Urothelium cell line (cell line): ENCODE results near the gene AKAP4.

Source experiments
- DNase-seq: peaks from one replicate; pipeline ENCODE4 v3.0.0; 2011; ENCODE audit warnings: low spot score, mixed read lengths
- FAIRE-seq: peaks from 2 replicates; lab custom pipeline; 2011; peaks lifted over from hg19 to GRCh38; lab: Jason Lieb, UNC

The AKAP4 gene, protein sequence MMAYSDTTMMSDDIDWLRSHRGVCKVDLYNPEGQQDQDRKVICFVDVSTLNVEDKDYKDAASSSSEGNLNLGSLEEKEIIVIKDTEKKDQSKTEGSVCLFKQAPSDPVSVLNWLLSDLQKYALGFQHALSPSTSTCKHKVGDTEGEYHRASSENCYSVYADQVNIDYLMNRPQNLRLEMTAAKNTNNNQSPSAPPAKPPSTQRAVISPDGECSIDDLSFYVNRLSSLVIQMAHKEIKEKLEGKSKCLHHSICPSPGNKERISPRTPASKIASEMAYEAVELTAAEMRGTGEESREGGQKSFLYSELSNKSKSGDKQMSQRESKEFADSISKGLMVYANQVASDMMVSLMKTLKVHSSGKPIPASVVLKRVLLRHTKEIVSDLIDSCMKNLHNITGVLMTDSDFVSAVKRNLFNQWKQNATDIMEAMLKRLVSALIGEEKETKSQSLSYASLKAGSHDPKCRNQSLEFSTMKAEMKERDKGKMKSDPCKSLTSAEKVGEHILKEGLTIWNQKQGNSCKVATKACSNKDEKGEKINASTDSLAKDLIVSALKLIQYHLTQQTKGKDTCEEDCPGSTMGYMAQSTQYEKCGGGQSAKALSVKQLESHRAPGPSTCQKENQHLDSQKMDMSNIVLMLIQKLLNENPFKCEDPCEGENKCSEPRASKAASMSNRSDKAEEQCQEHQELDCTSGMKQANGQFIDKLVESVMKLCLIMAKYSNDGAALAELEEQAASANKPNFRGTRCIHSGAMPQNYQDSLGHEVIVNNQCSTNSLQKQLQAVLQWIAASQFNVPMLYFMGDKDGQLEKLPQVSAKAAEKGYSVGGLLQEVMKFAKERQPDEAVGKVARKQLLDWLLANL

GRCh38 chrX:50200907-50201306, at the start of gene AKAP4:
TSS of gene AKAP4 (minus strand) at chrX:50201007. CDS start at chrX:50200889, 118 bp downstream.
- DNase-seq = no peak
- no peak for FAIRE-seq

DNA sequence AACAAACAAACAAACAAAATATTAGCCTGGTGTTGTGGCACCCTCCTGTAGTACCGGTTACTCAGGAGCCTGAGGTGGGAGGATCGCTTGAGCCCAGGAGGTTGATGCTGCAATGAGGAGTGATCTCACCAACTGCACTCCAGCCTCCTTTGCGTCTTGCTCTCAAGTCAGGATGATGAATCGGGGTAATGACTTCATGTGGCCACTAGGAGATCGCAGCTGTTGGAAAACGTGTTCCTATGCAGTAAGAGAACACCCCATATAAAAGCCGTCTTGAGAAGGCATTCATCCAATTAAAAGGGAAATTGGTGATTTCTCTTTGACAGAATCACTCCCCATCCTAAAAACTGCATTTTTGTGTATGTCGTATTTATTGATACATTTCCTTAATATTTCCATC, 10.7 kb upstream of the AKAP4 start:
- no peak for FAIRE-seq
- DNase-seq = no peak

DNA sequence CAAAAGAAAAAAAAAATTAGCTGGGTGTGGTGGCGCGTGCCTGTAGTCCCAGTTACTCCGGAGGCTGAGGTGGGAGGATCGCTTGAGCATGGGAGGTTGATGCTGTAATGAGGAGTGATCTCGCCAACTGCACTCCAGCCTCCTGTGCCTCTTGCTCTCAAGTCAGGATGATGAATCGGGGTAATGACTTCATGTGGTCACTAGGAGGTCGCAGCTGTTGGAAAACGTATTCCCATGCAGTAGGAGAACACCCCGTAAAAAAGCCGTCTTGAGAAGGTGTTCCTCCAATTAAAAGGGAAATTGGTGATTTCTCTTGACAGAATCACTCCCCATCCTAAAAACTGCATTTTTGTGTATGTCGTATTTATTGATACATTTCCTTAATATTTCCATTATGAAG, 5.9 kb upstream of the AKAP4 start:
- FAIRE-seq (no peak), DNase-seq (no peak)

DNA sequence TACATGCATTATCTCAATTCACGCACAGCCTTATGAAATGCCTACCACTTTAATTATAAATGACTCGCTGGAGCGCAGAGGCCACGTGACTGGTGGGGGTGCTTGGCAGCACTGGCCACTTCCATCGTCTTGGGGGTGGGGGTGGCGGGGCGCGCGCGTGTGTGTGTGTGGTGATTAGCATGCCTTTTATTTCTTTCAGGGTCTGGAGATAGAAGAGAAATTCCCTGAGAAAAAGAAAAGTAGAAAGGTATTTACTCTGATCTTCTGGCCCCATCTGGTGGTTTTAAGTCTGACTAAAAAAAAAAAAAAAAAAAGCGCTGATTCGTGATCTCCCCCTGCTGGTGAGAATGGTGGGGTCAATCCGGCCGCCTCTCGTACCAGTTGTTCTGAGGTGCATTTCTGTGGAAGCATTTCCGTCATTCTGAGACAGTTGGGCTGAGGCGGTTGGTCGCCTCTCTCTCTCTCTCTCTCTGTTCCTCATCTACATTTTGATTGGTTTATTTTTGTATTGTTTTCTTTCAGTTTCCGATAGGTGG, 3.6 kb upstream of the AKAP4 start, which contains the start of gene CCNB3:
TSS of gene CCNB3 (plus strand) at position 402 of the 536 bp plus-strand sequence. CDS start 80,399 bp downstream, outside the sequence.
- FAIRE-seq (no peak), DNase-seq (peak; percentile 69)

- peak; percentile 23 for DNase-seq
- no peak for FAIRE-seq
These were observed 1.7 kb upstream of the AKAP4 start for GRCh38 chrX:50202539-50202938.

DNA sequence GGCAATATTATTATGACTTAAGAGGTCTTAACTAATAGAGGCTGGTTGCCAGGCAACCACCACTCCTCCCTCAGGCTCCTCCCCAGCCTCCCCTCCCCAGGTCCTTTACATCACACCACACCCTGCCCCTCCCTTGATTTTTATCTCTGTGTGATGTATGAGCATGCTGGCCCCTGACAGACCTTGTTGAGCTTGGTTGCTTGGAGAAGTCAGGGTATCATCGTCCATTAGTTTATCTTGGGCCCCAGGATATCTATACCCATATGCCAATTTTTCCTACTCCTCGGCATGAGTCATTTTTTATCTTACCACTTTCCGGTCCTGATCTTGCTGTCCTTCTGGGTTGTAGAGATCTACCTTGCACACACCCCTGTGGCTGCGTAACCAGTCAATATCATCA, 2.5 kb downstream of the AKAP4 start:
- FAIRE-seq = no peak
- no peak for DNase-seq

DNA sequence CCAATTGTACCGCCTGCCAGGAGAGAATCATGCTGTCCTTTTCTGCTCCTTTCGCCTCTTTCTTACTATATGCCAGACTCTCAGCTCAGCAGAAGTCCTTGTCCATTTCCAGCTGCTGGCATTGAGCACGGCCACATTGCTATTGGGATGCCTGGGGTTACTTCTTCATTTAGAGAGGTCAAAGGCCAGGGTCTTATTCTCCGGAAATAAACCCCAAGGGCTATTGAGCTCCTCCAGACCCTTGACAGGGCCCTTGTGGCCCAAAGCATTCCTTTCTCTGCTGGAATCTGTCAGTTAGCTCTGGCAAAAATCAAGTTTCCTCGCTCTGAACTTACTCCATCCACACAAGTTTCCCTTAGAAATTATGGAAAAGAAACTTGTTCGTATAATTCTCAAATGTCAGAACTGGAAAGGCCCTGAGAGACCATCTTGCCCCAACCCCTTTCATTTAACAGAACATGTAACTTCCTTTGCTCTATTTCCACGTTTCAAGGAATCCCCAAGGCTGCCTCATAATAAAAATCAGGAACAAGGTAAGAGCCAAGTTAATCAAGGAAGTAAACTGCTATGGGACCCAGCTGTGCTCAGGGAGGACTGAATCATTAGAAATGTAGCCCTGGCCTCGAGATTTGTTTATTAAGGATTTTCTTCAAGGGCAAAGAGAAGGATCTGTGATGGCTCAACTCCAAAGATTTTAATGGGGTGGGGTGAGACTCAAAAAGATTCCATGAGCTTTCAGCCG, 11.8 kb downstream of the AKAP4 start:
- no peak for DNase-seq

GRCh38 chrX:50183891-50184290, 16.9 kb downstream of the AKAP4 start:
- no peak for FAIRE-seq
- no peak for DNase-seq

More for the DNA sequence above, 11.8 kb downstream of the AKAP4 start:
- FAIRE-seq = no peak

DNA sequence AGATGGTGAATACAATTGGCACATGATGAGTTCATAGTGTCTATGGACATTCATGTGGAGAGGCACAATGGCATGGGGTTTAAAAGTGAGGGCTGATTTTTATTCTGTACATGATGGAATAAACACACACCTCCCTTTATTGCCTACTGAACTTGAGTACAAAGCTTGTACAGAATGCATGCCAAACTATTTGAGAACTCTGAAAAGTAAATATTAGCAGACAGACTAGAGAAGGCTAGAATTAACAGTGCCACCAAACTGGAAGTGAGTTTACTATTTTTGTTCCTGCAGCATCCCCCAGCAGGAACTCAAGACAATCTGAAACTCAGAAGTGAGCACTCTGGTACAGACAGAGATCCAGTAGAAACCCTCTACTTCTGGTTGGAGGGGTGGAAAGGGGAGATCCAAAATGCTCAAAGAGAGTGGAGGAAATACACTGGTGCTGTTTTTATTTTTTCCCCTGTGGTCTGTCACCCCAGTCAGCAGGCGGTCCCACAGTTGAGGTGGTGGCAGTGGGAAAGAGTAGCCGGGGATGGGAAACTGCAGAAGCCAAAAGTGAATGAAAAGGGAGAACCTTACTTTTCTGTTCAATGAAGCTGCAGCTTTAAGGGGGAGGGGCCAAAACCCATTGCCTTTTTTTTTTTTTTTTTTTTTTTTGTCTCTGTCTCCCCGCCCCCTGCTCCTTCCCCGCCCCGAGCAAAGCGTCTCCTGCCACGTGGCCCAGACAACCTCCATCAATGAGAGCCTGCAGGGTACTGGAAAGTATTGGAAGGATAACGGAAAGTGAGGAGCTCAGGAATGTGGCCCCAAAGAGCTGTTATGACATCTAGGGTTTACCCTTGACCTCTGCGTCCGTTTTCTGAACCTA, 20.5 kb downstream of the AKAP4 start:
- DNase-seq (no peak), FAIRE-seq (no peak)

DNA sequence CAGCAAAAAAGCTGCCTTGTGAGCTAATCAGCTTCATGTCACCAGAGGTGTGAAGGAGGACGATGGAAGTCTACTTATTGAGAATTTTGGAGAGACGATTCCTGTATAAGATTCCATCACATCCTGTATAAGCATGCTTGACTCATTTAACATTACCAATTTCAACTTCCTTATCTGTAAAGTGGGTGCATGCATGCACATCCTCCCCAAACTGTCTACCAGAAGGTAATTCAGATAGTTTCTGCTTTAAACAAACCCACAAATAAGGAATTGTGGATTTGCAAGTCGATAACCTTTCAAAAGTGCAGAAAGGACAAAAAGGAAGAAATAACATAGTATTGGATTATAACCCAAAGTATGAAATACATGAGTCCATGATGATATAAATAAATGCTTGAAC, 31.1 kb downstream of the AKAP4 start:
- FAIRE-seq (no peak), DNase-seq (no peak)

DNA sequence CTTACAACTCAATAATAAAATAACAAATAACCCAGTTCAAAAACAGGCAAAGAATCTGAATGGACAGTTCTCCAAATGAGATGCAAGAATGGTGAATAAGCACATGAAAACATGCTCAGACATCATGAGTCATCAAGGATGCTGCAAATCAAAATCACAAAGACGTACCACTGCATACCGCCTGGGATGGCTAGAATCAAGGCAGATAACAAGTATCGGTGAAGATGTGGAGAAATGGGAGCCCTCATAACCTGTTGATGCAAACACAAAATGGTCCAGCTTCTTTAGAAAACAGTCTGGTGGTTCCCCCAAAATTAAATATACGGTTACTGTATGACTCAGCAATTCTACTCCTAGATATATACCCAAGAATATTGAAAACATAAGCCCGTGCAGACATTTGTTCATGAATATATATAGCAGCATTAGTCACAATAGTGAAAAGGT, 32.5 kb downstream of the AKAP4 start:
- FAIRE-seq (no peak), DNase-seq (no peak)

- no peak for DNase-seq
- no peak for FAIRE-seq
These were observed 33.4 kb downstream of the AKAP4 start for GRCh38 chrX:50167366-50167765.

DNA sequence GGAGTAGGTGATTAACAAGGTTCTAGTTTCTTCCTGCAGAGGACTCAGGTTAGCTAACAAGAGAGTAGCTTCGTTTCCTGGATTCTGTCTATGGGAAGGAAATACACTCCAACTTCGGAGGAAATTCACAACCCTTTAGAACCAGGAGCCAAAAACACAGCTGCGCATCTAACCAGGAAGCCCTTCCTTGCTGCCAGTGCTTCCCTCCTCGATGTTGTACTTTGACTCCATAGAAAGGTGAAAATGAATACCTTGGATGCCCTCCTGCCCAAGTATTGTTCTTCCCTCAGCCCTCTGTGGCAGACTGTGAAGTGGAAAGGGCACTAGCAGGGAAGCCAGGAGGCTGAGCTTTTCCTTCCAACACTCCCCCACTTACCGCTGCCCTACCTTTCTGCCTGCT, 35.1 kb downstream of the AKAP4 start:
- FAIRE-seq (no peak), DNase-seq (no peak)

- FAIRE-seq = no peak
These were observed 39.7 kb downstream of the AKAP4 start for GRCh38 chrX:50161127-50161526.

DNA sequence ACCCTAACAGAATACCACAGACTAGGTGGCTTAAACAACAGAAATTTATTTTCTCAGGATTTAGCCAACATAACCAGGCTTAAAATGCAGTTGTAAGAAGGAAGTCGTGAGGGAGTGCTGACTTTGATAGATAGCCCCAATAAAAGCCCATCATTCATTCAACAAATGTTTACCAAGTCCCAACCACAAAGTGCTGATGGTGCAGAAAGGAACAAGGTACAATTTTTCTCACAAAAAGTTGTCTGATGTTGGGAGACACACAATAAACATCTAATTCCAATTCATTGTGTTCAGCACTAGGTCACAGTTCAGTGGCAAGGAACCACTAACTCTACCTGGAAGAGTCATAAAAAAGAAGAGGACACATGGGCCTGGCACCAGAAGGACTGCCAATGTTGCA, 42.2 kb downstream of the AKAP4 start:
- FAIRE-seq = no peak
- DNase-seq = no peak

More at GRCh38 chrX:50161127-50161526, 39.7 kb downstream of the AKAP4 start:
- peak; percentile 14 for DNase-seq

- no peak for DNase-seq
- FAIRE-seq = no peak
These were observed 43.2 kb downstream of the AKAP4 start for GRCh38 chrX:50157545-50158135.

GRCh38 chrX:50154429-50154828, 46.4 kb downstream of the AKAP4 start:
- DNase-seq (no peak), FAIRE-seq (no peak)

- no peak for DNase-seq
- FAIRE-seq = no peak
These were observed 48.4 kb downstream of the AKAP4 start for GRCh38 chrX:50152456-50152855.

GRCh38 chrX:50147972-50148371, 52.8 kb downstream of the AKAP4 start:
- no peak for DNase-seq
- no peak for FAIRE-seq
